Right lobe of liver (tissue), 4 donors: ENCODE data around the gene ATL1.

Experiments
- POLR2A ChIP-seq: fragments of 450-650 bp; IDR thresholded peaks from one replicate; pipeline ENCODE4 v1.6.1; 2017; ENCODE audit warnings: antibody characterized with exemption, mild to moderate bottlenecking
- TF ChIP-seq, protein P1 (sequence below), 4 donors: fragments of 200-600 bp in 3 of 4; fragments of 450-650 bp in 1 of 4; IDR thresholded peaks; one replicate each; pipeline versions ENCODE4 v1.5.1 to v1.8.0; 2016 to 2022; ENCODE audit warnings: antibody characterized with exemption in 4 of 4, mild to moderate bottlenecking in 2 of 4
- donor health status: DM: no; HTN: no; CAD: no.
- donor health status: DM: no; HTN: no; CAD: no.
- donor health status: DM: no; HTN: yes; CAD: no.

DNA sequence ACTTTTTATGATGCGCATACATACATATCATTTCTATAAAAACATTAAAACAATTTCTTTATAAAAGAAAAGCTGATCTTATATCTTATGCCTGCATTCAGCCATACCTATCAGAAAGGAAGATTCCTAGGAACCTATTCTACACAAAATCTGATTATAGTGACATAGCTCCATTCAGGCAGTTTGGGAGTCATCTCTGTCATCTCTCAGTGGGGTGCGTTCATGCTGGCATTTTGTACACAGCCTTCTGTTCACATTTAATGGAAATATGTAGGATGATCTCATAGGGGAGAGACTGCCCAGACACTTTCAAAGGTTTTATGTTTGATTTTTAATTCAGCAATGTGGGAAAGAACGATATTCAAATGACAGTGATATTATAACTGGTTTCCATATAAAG is 52.9 kb downstream of the ATL1 start:
- TF ChIP-seq, protein P1, sequence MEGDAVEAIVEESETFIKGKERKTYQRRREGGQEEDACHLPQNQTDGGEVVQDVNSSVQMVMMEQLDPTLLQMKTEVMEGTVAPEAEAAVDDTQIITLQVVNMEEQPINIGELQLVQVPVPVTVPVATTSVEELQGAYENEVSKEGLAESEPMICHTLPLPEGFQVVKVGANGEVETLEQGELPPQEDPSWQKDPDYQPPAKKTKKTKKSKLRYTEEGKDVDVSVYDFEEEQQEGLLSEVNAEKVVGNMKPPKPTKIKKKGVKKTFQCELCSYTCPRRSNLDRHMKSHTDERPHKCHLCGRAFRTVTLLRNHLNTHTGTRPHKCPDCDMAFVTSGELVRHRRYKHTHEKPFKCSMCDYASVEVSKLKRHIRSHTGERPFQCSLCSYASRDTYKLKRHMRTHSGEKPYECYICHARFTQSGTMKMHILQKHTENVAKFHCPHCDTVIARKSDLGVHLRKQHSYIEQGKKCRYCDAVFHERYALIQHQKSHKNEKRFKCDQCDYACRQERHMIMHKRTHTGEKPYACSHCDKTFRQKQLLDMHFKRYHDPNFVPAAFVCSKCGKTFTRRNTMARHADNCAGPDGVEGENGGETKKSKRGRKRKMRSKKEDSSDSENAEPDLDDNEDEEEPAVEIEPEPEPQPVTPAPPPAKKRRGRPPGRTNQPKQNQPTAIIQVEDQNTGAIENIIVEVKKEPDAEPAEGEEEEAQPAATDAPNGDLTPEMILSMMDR (IDR thresholded peaks at IDR 0.05): no peak
- TF ChIP-seq POLR2A: no peak
